SJSA1 (cell line): Measurements from ENCODE around the gene HADHB. TPM values are rescaled to one million over a fixed set of nuclear protein-coding genes. Genes with fewer than 3 reads are reported as not detected.
"Not testable (repeated sequence)": the region's sequence is repeated elsewhere in the genome, so short reads cannot be mapped to it uniquely, and the experiment has no call there.

Experiments used
- DNase-seq, 2 experiments: peaks; one replicate each; pipeline ENCODE4 v3.0.0-alpha.2; 2015 to 2020; ENCODE audit warnings: low spot score in 2 of 2, low read depth in 1 of 2
- H3K27ac ChIP-seq: fragments of 250-450 bp; sonication (Bioruptor Pico); 2 replicates; pipeline ENCODE4 v1.5.1; 2020; ENCODE audit warnings: mild to moderate bottlenecking, moderate library complexity
- H3K27me3 ChIP-seq: fragments of 250-450 bp; sonication (Bioruptor Pico); replicated peaks from 2 replicates; pipeline ENCODE4 v1.5.1; 2020; ENCODE audit warnings: mild to moderate bottlenecking, moderate library complexity
- H3K36me3 ChIP-seq: fragments of 250-450 bp; sonication (Bioruptor Pico); 2 replicates; pipeline ENCODE4 v1.5.1; 2020; ENCODE audit warnings: mild to moderate bottlenecking
- H3K4me1 ChIP-seq: fragments of 250-450 bp; sonication (Bioruptor Pico); replicated peaks from 2 replicates; pipeline ENCODE4 v1.6.1; 2021; ENCODE audit warnings: mild to moderate bottlenecking
- H3K4me3 ChIP-seq: fragments of 250-450 bp; sonication (Bioruptor Pico); 2 replicates; pipeline ENCODE4 v1.5.1; 2020; ENCODE audit warnings: mild to moderate bottlenecking
- H3K9me3 ChIP-seq: fragments of 250-450 bp; sonication (Bioruptor Pico); replicated peaks from 2 replicates; pipeline ENCODE4 v1.5.1; 2020; ENCODE audit warnings: mild to moderate bottlenecking
- total RNA-seq: library from RNA; depleted of rRNA; stranded (reverse); fragments of >200 nt; shearing (Covaris generic); gene quantifications from 2 replicates; pipeline ENCODE4 v1.2.3, GENCODE V29; 2014

The HADHB gene
- total RNA-seq, 1 experiment from 2014 or later = 74.3 TPM

DNA sequence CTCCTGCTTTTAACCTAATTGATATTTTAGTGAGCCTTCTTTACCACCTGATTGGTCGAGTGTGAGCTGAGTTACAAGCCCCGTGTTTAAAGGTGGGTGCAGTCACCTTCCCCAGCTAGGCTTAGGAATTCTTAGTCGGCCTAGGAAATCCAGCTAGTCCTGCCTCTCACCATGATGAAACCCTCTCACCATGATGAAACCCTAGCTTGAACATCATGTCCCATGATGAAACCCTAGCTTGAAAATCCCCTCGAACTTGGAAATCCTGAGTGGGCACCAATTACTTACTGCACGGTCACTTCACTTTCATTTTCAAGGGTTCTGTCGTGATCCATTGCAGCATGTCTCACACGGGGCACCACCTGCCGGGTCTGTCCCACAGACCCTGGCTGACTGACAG lies 14.1 kb downstream of the HADHB start:
- not testable (repeated sequence) for H3K27ac ChIP-seq, H3K9me3 ChIP-seq, H3K4me3 ChIP-seq, H3K27me3 ChIP-seq, DNase-seq, H3K4me1 ChIP-seq
- peaks cover 22% of the 10 kb centered on the region for H3K36me3 ChIP-seq

DNA sequence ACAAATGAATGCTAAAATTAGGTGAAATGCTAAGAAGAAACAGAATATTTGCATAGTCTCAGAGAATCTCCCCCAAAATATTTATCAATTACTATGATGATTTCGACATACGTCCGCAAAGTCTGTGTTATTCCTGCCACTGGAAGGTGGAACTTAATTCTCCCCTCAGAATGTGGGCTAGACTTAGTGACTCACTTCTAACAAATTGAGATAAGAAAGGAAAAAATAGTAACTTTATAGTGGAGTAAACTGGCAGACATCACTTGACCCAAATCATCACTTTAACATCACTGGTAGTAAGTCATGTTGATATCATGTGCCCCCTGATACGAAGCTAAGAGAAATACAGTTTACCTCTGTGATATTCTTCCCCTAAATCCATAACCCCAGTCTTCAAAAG lies 23.5 kb downstream of the HADHB start:
- H3K36me3 ChIP-seq = peaks cover 3% of the 10 kb centered on the region; the same call in 1 of the 2 replicates
- H3K9me3 ChIP-seq = no peaks in the 10 kb centered on the region
- no peak for DNase-seq
- H3K4me3 ChIP-seq = no peak overlapping the region
- H3K27me3 ChIP-seq = no peaks in the 10 kb centered on the region
- peaks cover 4% of the 10 kb centered on the region for H3K4me1 ChIP-seq
- no peak overlapping the region for H3K27ac ChIP-seq

DNA sequence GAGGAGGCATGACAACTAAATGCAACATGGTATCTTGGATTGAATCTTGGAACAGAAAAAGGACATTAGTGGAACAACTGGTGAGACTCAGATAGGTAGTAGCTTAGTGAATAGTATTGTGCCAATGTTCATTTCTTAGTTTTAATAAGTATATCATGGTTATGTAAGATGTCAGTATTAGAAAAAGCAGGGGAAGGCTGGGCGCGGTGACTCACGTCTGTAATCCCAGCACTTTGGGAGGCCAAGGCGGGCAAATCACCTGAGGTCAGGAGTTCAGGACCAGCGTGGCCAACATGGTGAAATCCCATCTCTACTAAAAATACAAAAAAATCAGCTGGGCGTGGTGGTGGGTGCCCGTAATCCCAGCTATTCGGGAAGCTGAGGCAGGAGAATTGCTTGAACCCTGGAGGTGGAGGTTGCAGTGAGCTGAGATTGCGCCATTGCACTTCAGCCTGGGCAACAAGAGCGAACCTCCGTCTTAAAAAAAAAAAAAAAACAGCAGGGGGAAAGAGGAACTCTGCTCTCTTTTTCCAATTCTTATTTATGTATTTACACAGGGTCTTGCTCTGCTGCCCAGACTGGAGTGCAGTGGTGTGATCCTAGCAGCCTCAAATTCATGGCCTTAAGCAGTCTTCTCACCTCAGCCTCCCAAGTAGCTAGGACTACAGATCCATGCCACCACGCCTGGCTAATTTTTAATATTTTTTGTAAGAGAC lies 24.1 kb downstream of the HADHB start:
- not testable (repeated sequence) for H3K27me3 ChIP-seq, DNase-seq, H3K4me1 ChIP-seq, H3K4me3 ChIP-seq, H3K9me3 ChIP-seq, H3K36me3 ChIP-seq, H3K27ac ChIP-seq

GRCh38 chr2:26269571-26270158 lies 24.9 kb downstream of the HADHB start:
- DNase-seq = no peak
- Histone ChIP-seq H3K4me3 (no peak overlapping the region), H3K27ac (no peak overlapping the region), H3K36me3 (peaks cover 10% of the 10 kb centered on the region), H3K4me1 (peaks cover 8% of the 10 kb centered on the region), H3K9me3 (no peaks in the 10 kb centered on the region), H3K27me3 (no peaks in the 10 kb centered on the region)

GRCh38 chr2:26270373-26270772 lies 25.6 kb downstream of the HADHB start:
- peaks cover 8% of the 10 kb centered on the region for H3K4me1 ChIP-seq
- no peak for DNase-seq
- no peaks in the 10 kb centered on the region for H3K27me3 ChIP-seq
- H3K4me3 ChIP-seq = no peak overlapping the region
- no peak overlapping the region for H3K27ac ChIP-seq
- H3K9me3 ChIP-seq = no peaks in the 10 kb centered on the region
- H3K36me3 ChIP-seq = peaks cover 13% of the 10 kb centered on the region

DNA sequence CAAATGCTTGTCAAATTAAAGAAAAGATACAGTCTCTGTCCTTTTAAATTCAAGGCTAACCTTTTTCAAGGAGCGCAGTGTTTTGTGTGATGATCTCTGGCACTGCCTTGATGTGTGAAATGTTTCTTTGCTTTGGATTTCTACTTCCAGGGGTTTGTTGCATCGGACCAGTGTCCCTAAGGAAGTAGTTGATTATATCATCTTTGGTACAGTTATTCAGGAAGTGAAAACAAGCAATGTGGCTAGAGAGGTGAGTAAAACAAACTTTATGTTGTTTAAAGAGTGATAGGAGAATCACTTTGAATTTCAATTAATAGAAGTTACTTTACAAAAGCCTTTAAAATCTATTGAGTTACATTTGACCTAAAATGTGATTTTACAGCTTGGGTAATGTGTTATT lies 28.8 kb downstream of the HADHB start:
- Histone ChIP-seq H3K27ac (no peak overlapping the region), H3K4me1 (peaks cover 8% of the 10 kb centered on the region), H3K36me3 (peaks cover 34% of the 10 kb centered on the region), H3K9me3 (no peaks in the 10 kb centered on the region), H3K27me3 (no peaks in the 10 kb centered on the region), H3K4me3 (no peak overlapping the region)
- no peak for DNase-seq

GRCh38 chr2:26274058-26274613 lies 29.4 kb downstream of the HADHB start:
- H3K27me3 ChIP-seq = no peaks in the 10 kb centered on the region
- no peak overlapping the region for H3K27ac ChIP-seq
- no peak for DNase-seq
- peaks cover 41% of the 10 kb centered on the region for H3K36me3 ChIP-seq
- peaks cover 8% of the 10 kb centered on the region for H3K4me1 ChIP-seq
- H3K4me3 ChIP-seq = no peak overlapping the region
- H3K9me3 ChIP-seq = no peaks in the 10 kb centered on the region

GRCh38 chr2:26276484-26277227 lies 31.9 kb downstream of the HADHB start:
- Histone ChIP-seq H3K4me1 (peaks cover 4% of the 10 kb centered on the region), H3K27me3 (no peaks in the 10 kb centered on the region), H3K27ac (no peak overlapping the region), H3K4me3 (no peak overlapping the region), H3K36me3 (peaks cover 53% of the 10 kb centered on the region), H3K9me3 (no peaks in the 10 kb centered on the region)
- DNase-seq = no peak

DNA sequence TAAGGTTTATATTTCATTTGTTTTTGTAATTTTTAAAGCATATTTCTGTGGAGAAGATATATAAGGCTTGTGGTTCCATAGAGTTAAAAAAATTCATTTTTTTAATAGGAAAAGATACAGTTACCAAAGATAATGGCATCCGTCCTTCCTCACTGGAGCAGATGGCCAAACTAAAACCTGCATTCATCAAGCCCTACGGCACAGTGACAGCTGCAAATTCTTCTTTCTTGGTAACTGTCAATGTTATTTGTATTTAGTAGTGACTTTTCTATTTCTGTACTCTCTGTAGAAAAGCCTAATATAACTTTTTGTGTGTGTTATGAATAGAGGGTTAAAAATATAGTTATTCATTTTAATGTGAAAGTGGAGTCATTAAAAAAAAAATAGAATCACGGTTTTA lies 35.1 kb downstream of the HADHB start:
- no peak for DNase-seq
- Histone ChIP-seq H3K27ac (no peak overlapping the region), H3K36me3 (peaks cover 58% of the 10 kb centered on the region), H3K4me1 (peaks cover 8% of the 10 kb centered on the region), H3K4me3 (no peak overlapping the region), H3K27me3 (no peaks in the 10 kb centered on the region), H3K9me3 (no peaks in the 10 kb centered on the region)

- Histone ChIP-seq H3K27me3 (no peaks in the 10 kb centered on the region), H3K4me3 (no peak overlapping the region), H3K9me3 (no peaks in the 10 kb centered on the region), H3K4me1 (peaks cover 8% of the 10 kb centered on the region), H3K36me3 (peaks cover 59% of the 10 kb centered on the region), H3K27ac (no peak overlapping the region)
- DNase-seq = no peak
These were observed 36.5 kb downstream of the HADHB start for GRCh38 chr2:26281226-26281625.

GRCh38 chr2:26283606-26284005 lies 38.9 kb downstream of the HADHB start:
- DNase-seq = no peak
- Histone ChIP-seq H3K9me3 (no peaks in the 10 kb centered on the region), H3K27me3 (no peaks in the 10 kb centered on the region), H3K4me3 (no peak overlapping the region), H3K36me3 (peaks cover 53% of the 10 kb centered on the region), H3K27ac (0 out of 2 replicates have a peak overlapping the region, but pooled peaks have one; percentile 10), H3K4me1 (peaks cover 8% of the 10 kb centered on the region)

- peaks cover 8% of the 10 kb centered on the region for H3K4me1 ChIP-seq
- no peak overlapping the region for H3K4me3 ChIP-seq
- DNase-seq = peak in 1 of 2 experiments; percentile 25
- 0 out of 2 replicates have a peak overlapping the region, but pooled peaks have one; percentile 10 for H3K27ac ChIP-seq
- H3K36me3 ChIP-seq = peaks cover 48% of the 10 kb centered on the region
- no peaks in the 10 kb centered on the region for H3K9me3 ChIP-seq
- no peaks in the 10 kb centered on the region for H3K27me3 ChIP-seq
These were observed 39.4 kb downstream of the HADHB start for GRCh38 chr2:26284132-26284531.

DNA sequence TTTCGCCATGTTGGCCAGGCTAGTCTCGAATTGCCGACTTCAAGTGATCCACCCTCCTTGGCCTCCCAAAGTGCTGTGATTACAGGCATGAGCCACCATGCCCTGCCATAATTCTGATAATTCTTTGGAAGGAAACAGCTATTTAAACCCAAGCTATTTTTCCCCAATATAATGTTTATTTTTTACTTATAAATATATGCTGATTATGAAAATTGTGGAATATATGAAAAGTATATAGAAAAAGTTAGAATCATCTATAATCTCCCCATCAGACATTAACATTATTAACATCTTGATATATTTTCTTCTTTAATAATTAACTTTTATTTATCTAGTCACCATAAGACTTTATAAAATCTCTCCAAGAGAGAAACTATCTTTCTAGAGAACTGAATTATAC lies 41.2 kb downstream of the HADHB start:
- peaks cover 39% of the 10 kb centered on the region for H3K36me3 ChIP-seq
- no peak for DNase-seq

GRCh38 chr2:26290001-26290400 lies 45.3 kb downstream of the HADHB start:
- Histone ChIP-seq H3K36me3 (peaks cover 19% of the 10 kb centered on the region), H3K4me3 (no peak overlapping the region), H3K27me3 (no peaks in the 10 kb centered on the region), H3K4me1 (0 out of 2 replicates have a peak, but pooled peaks cover 3% of the 10 kb centered on the region), H3K9me3 (no peaks in the 10 kb centered on the region), H3K27ac (no peak overlapping the region)
- no peak for DNase-seq

More for the DNA sequence above, 41.2 kb downstream of the HADHB start:
- Histone ChIP-seq H3K9me3 (no peaks in the 10 kb centered on the region), H3K27me3 (no peaks in the 10 kb centered on the region), H3K4me1 (peaks cover 8% of the 10 kb centered on the region), H3K27ac (no peak overlapping the region), H3K4me3 (no peak overlapping the region)
